Measurements from ENCODE around the gene BARX1.

DNA sequence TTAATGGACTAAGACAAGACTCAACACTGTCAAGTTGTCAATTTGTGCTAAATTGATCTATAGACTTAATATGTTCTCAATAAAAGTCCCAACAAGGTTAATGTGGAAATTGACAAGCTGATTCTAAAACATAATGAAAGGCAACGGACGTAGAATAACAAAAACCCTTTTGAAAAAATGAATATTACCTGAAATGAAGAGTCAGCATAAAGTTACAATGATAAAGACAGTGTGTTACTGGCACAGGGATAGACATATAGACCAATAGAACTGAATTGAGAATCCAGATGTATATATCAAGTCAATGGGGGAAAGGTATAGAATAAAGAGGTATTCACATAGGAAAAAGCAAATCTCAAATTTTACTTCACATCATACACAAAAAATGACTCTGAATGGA is 37.7 kb upstream of the BARX1 start:
- no peak for TF ChIP-seq POLR2AphosphoS2 (IDR thresholded peaks at IDR 0.05; ENCODE audit: low read depth, low read length)
- no peak for TF ChIP-seq NR2C2 (IDR thresholded peaks at IDR 0.05; ENCODE audit: borderline replicate concordance, control insufficient read depth, insufficient read length, low read depth)
- TF ChIP-seq JUND (IDR thresholded peaks at IDR 0.05; ENCODE audit: low read depth, low read length) = no peak
- no peak for TF ChIP-seq EP300 (IDR thresholded peaks at IDR 0.05; ENCODE audit: borderline replicate concordance in 1 of 2, control insufficient read depth in 1 of 2, low read depth in 2 of 2, low read length in 2 of 2)
- no peak for TF ChIP-seq SIN3A (IDR thresholded peaks at IDR 0.05; ENCODE audit: low read depth, low read length)
